Mesenchymal stem cell (in vitro differentiated cells and primary cell): ENCODE results near the gene GPC2.

ENCODE experiments used
- DNase-seq: peaks from one replicate; pipeline ENCODE4 v3.0.0-alpha.2; 2013
- H2AFZ ChIP-seq: one replicate; pipeline ENCODE4 v1.6.1; 2013; ENCODE audit warnings: low read depth, mild to moderate bottlenecking, control low read depth, inconsistent platforms, low read length, moderate library complexity
- H2AK5ac ChIP-seq: 2 replicates; pipeline ENCODE4 v1.6.1; 2013; ENCODE audit warnings: low read length, moderate library complexity, mild to moderate bottlenecking, inconsistent platforms; ENCODE audit not compliant: severe bottlenecking
- H2BK120ac ChIP-seq: one replicate; pipeline ENCODE4 v1.6.1; 2013; ENCODE audit warnings: low read depth, mild to moderate bottlenecking, inconsistent platforms, low read length, moderate library complexity
- H2BK12ac ChIP-seq, 2 experiments: one replicate each; pipeline ENCODE4 v1.6.1; 2013; ENCODE audit warnings: inconsistent platforms in 2 of 2, low read length in 2 of 2, mild to moderate bottlenecking in 2 of 2, moderate library complexity in 2 of 2, control low read depth in 1 of 2
- H2BK15ac ChIP-seq: one replicate; pipeline ENCODE4 v1.6.1; 2013; ENCODE audit warnings: mild to moderate bottlenecking, low read depth, inconsistent platforms; ENCODE audit not compliant: poor library complexity, severe bottlenecking
- H2BK5ac ChIP-seq: 2 replicates; pipeline ENCODE4 v1.6.1; 2013; ENCODE audit warnings: low read depth, mild to moderate bottlenecking, low read length, control low read depth, inconsistent platforms; ENCODE audit not compliant: poor library complexity, severe bottlenecking
- H3K14ac ChIP-seq, 2 experiments: one replicate each; pipeline ENCODE4 v1.6.1; 2013; ENCODE audit warnings: inconsistent platforms in 2 of 2, low read length in 2 of 2, control low read depth in 1 of 2, mild to moderate bottlenecking in 1 of 2, moderate library complexity in 1 of 2
- H3K18ac ChIP-seq, 2 experiments: one replicate each; pipeline ENCODE4 v1.6.1; 2013; ENCODE audit warnings: inconsistent platforms in 2 of 2, low read length in 2 of 2, control low read depth in 1 of 2, low read depth in 1 of 2, mild to moderate bottlenecking in 1 of 2
- H3K23ac ChIP-seq, 2 experiments: one replicate each; pipeline ENCODE4 v1.6.1; 2013; ENCODE audit warnings: inconsistent platforms in 2 of 2, low read length in 2 of 2, mild to moderate bottlenecking in 2 of 2, moderate library complexity in 2 of 2, control low read depth in 1 of 2
- H3K27ac ChIP-seq: 2 replicates; pipeline ENCODE4 v1.5.1; 2013; ENCODE audit warnings: mild to moderate bottlenecking, moderate library complexity, low read length, control low read depth, inconsistent platforms; ENCODE audit not compliant: poor library complexity, severe bottlenecking
- H3K27me3 ChIP-seq, 2 experiments: 2 replicates each; pipeline versions ENCODE4 v1.6.1 to v1.7.0; 2013; ENCODE audit warnings: low read length in 2 of 2, mild to moderate bottlenecking in 2 of 2, moderate library complexity in 2 of 2, control low read depth in 1 of 2, inconsistent platforms in 1 of 2; ENCODE audit not compliant: control insufficient read depth in 1 of 2, insufficient read depth in 1 of 2
- H3K36me3 ChIP-seq, 2 experiments: 2 replicates each; pipeline versions ENCODE4 v1.6.1 to v1.7.0; 2013; ENCODE audit warnings: low read length in 2 of 2, control low read depth in 1 of 2, inconsistent platforms in 1 of 2, low read depth in 1 of 2, mild to moderate bottlenecking in 1 of 2; ENCODE audit not compliant: insufficient read depth in 2 of 2, control insufficient read depth in 1 of 2
- H3K4ac ChIP-seq, 2 experiments: one replicate each; pipeline ENCODE4 v1.6.1; 2013; ENCODE audit warnings: inconsistent platforms in 2 of 2, low read length in 2 of 2, mild to moderate bottlenecking in 2 of 2, moderate library complexity in 2 of 2, control low read depth in 1 of 2, low read depth in 1 of 2
- H3K4me1 ChIP-seq: 2 replicates; pipeline ENCODE4 v1.6.1; 2013; ENCODE audit warnings: low read depth, low read length, control low read depth; ENCODE audit not compliant: control insufficient read depth, insufficient read depth
- H3K4me2 ChIP-seq: 2 replicates; pipeline ENCODE4 v1.6.1; 2013; ENCODE audit warnings: low read length, mild to moderate bottlenecking, inconsistent platforms; ENCODE audit not compliant: poor library complexity, severe bottlenecking
- H3K4me3 ChIP-seq, 2 experiments: 2 replicates each; pipeline versions ENCODE4 v1.5.1 to v1.7.0; 2013; ENCODE audit warnings: low read length in 2 of 2, mild to moderate bottlenecking in 2 of 2, control low read depth in 1 of 2, low read depth in 1 of 2; ENCODE audit not compliant: insufficient read depth in 1 of 2
- H3K79me1 ChIP-seq: replicated peaks from 2 replicates; pipeline ENCODE4 v1.6.1; 2013; ENCODE audit warnings: mild to moderate bottlenecking, control low read depth, low read length, inconsistent platforms; ENCODE audit not compliant: poor library complexity, severe bottlenecking
- H3K9ac ChIP-seq: 2 replicates; pipeline ENCODE4 v1.7.0; 2013; ENCODE audit warnings: mild to moderate bottlenecking, low read length, moderate library complexity
- H3K9me3 ChIP-seq: 2 replicates; pipeline ENCODE4 v1.7.0; 2013; ENCODE audit warnings: mild to moderate bottlenecking, low read length; ENCODE audit not compliant: control insufficient read depth
- H4K8ac ChIP-seq: one replicate; pipeline ENCODE4 v1.6.1; 2013; ENCODE audit warnings: inconsistent platforms, mild to moderate bottlenecking, low read length, moderate library complexity
- H4K91ac ChIP-seq: one replicate; pipeline ENCODE4 v1.6.1; 2013; ENCODE audit warnings: mild to moderate bottlenecking, low read length, inconsistent platforms
- WGBS: methylation state at CpG from one replicate; pipeline ENCODE4 v1.1.7; 2013; ENCODE audit warnings: mixed read lengths; 5-methylcytosine and 5-hydroxymethylcytosine counted together

GPC2 gene

DNA sequence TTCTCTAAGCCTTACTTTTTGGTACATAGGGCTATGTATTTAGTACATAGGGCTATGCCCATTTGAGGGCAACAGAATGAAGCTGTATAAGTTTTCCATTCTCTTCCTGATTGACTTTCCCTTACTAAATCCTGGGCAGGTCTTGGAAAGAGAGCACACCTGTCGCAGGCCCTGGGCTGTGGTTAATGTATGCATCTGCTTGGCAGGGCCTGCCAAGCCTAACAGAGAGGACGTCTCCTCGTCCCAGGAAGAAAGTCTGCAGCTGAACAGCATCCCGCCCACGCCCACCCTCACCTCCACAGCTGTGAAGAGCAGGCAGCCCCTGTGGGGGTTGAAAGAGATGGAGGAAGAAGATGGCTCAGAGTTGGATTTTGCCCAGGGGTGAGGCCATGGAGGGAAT lies 33.6 kb upstream of the GPC2 start:
- Histone ChIP-seq H3K18ac (no peak overlapping the region), H3K4me3 (no peak overlapping the region), H3K27me3 (peaks cover 4 to 51% of the 10 kb centered on the region in 2 experiments), H3K14ac (no peak overlapping the region), H3K23ac (no peak overlapping the region), H3K27ac (no peak overlapping the region), H3K79me1 (no peaks in the 10 kb centered on the region), H3K4ac (no peak overlapping the region), H4K8ac (no peak overlapping the region), H3K4me1 (no peaks in the 10 kb centered on the region), H2BK120ac (no peak overlapping the region), H3K9ac (no peak overlapping the region), H2BK15ac (no peak overlapping the region), H2AFZ (no peak overlapping the region), H2AK5ac (no peak overlapping the region), H2BK5ac (no peak overlapping the region), H3K36me3 (no peaks in the 10 kb centered on the region), H3K4me2 (no peak overlapping the region), H2BK12ac (no peak overlapping the region), H3K9me3 (no peaks in the 10 kb centered on the region), H4K91ac (no peak overlapping the region)
- WGBS = 71% methylated on average over 3 of the region's 5 CpGs
- DNase-seq = no peak

- Histone ChIP-seq H3K4ac (no peak overlapping the region), H4K8ac (no peak overlapping the region), H2AFZ (no peak overlapping the region), H3K23ac (no peak overlapping the region), H3K27me3 (peaks cover 4 to 59% of the 10 kb centered on the region in 2 experiments), H4K91ac (no peak overlapping the region), H3K9me3 (no peaks in the 10 kb centered on the region), H3K4me2 (no peak overlapping the region), H2BK12ac (no peak overlapping the region), H3K9ac (no peak overlapping the region), H3K14ac (no peak overlapping the region), H3K18ac (no peak overlapping the region), H2BK5ac (no peak overlapping the region), H3K4me3 (no peak overlapping the region), H2BK15ac (no peak overlapping the region), H3K4me1 (no peaks in the 10 kb centered on the region), H3K79me1 (no peaks in the 10 kb centered on the region), H3K27ac (no peak overlapping the region), H2BK120ac (no peak overlapping the region), H2AK5ac (no peak overlapping the region), H3K36me3 (no peaks in the 10 kb centered on the region)
- WGBS = 78% methylated on average over 6 of the region's 6 CpGs
- DNase-seq = no peak
Observed at GRCh38 chr7:100209493-100209892, 32.3 kb upstream of the GPC2 start.

DNA sequence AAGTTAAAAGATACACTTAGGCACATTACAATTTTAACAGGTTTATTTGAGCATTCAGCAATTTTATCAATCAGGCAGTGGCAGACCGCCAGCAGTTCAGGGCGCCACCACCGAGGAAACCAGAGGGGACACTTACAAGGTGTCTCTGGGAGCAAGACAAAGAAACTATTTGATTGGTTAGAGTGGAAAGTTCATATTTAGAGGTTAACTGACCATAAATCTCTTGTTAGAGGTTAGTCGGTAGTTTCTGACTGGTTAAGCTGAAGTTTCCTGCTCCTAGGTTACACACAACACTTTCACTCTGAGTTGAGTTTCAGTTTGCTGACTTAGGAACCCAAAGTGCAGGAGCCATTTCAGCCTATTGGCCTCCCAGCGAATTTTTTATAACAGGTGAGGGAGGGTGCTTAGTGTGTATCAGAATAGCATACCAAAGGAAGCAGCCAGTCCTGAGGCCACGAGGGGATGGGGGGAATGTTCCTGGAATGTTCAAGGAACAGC lies 31.8 kb upstream of the GPC2 start:
- Histone ChIP-seq H3K4me3 (no peak overlapping the region), H4K8ac (no peak overlapping the region), H3K36me3 (no peaks in the 10 kb centered on the region), H3K18ac (no peak overlapping the region), H3K27me3 (peaks cover 4 to 64% of the 10 kb centered on the region in 2 experiments), H3K4me1 (no peaks in the 10 kb centered on the region), H2BK15ac (no peak overlapping the region), H3K4me2 (no peak overlapping the region), H3K14ac (no peak overlapping the region), H2BK12ac (no peak overlapping the region), H3K79me1 (no peaks in the 10 kb centered on the region), H3K23ac (no peak overlapping the region), H2BK5ac (no peak overlapping the region), H3K27ac (no peak overlapping the region), H2AFZ (no peak overlapping the region), H2BK120ac (no peak overlapping the region), H3K9ac (no peak overlapping the region), H2AK5ac (no peak overlapping the region), H3K4ac (no peak overlapping the region), H4K91ac (no peak overlapping the region), H3K9me3 (no peaks in the 10 kb centered on the region)
- 77% methylated on average over 6 of the region's 6 CpGs for WGBS
- no peak for DNase-seq

DNA sequence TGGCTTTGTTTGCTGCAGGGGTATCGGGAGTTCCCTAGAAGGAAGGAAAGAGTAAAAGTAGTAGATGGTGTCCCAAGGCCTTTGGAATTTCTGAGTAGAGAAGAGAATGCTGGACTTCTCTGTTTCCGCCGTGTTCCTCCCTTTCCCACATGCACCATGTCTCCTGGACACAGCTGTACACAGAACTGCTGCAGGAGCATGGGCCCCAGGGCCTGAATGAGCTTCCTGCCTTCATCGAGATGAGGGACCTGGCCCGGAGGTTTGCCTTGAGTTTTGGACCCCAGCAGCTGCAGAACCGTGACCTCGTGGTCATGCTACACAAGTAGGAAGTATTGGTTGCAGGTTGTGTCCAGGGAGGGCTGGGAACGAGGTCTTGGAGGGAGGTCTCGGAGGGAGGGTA lies 27.3 kb upstream of the GPC2 start:
- Histone ChIP-seq H3K4me1 (peaks cover 1% of the 10 kb centered on the region), H4K8ac (no peak overlapping the region)

More for the DNA sequence above, 27.3 kb upstream of the GPC2 start:
- H3K9me3 ChIP-seq = no peaks in the 10 kb centered on the region
- no peaks in the 10 kb centered on the region for H3K79me1 ChIP-seq
- peaks cover 6 to 57% of the 10 kb centered on the region in 2 experiments for H3K27me3 ChIP-seq
- no peaks in the 10 kb centered on the region for H3K36me3 ChIP-seq
- no peak overlapping the region for H3K18ac ChIP-seq
- H3K4me3 ChIP-seq = no peak overlapping the region
- no peak overlapping the region for H4K91ac ChIP-seq
- H2BK120ac ChIP-seq = no peak overlapping the region
- no peak overlapping the region for H3K4ac ChIP-seq
- H3K14ac ChIP-seq = no peak overlapping the region
- no peak overlapping the region for H2BK12ac ChIP-seq
- no peak overlapping the region for H2AFZ ChIP-seq
- H3K23ac ChIP-seq = no peak overlapping the region
- H2BK5ac ChIP-seq = no peak overlapping the region
- no peak overlapping the region for H2AK5ac ChIP-seq
- H3K27ac ChIP-seq = no peak overlapping the region
- H3K9ac ChIP-seq = no peak overlapping the region
- H3K4me2 ChIP-seq = no peak overlapping the region
- no peak for DNase-seq
- 89% methylated on average over 9 of the region's 9 CpGs for WGBS
- H2BK15ac ChIP-seq = no peak overlapping the region
